Colonic mucosa (tissue), 4 donors: ENCODE measurements around the gene TNIP3. TPM values are rescaled to one million over a fixed set of nuclear protein-coding genes. Genes with fewer than 3 reads are reported as not detected.

Experiments
- DNase-seq: peaks from one replicate; pipeline ENCODE4 v3.0.0-alpha.2; 2020
- H3K27ac ChIP-seq: fragments of 200-600 bp; one replicate; pipeline ENCODE4 v1.8.0; 2021
- H3K27me3 ChIP-seq: fragments of 200-600 bp; one replicate; pipeline ENCODE4 v1.8.0; 2021
- H3K36me3 ChIP-seq: fragments of 200-600 bp; one replicate; pipeline ENCODE4 v1.8.0; 2021
- H3K4me1 ChIP-seq: fragments of 200-600 bp; one replicate; pipeline ENCODE4 v1.8.0; 2021; ENCODE audit warnings: mild to moderate bottlenecking
- H3K4me3 ChIP-seq: fragments of 200-600 bp; one replicate; pipeline ENCODE4 v1.8.0; 2021
- H3K9ac ChIP-seq, 2 donors: one replicate each; pipeline ENCODE4 v1.7.0; 2013; ENCODE audit warnings: control low read depth in 2 of 2, low read depth in 2 of 2, low read length in 2 of 2
- H3K9me3 ChIP-seq: fragments of 200-600 bp; one replicate; pipeline ENCODE4 v1.8.0; 2021
- intact Hi-C: fragments of 100-400 bp; cut with DNase I; formaldehyde crosslinking; loops from one replicate; pipeline ENCODE4 v1.14.1; 2022
- total RNA-seq, 2 donors: library from RNA; stranded (reverse); fragmentation: NEBNext Ultra II Directional in 1 of 2; extraction: Animal tissue kit (Norgen Biotek cat#: 25700) in 1 of 2; gene quantifications; one replicate each; pipeline ENCODE4 v1.2.1, GENCODE V29; 2021
- TF ChIP-seq, protein P1 (sequence below): fragments of 200-600 bp; IDR thresholded peaks from one replicate; pipeline ENCODE4 v1.8.0; 2022; ENCODE audit warnings: antibody characterized with exemption, mild to moderate bottlenecking
- donor health status: healthy.
- donor health status: DM: no; HTN: no; CAD: no.
- donor health status: DM: no; HTN: no; CAD: no.

Gene TNIP3
- total RNA-seq, 2 donors from 2014 or later = 0.40 to 1.2 TPM

DNA sequence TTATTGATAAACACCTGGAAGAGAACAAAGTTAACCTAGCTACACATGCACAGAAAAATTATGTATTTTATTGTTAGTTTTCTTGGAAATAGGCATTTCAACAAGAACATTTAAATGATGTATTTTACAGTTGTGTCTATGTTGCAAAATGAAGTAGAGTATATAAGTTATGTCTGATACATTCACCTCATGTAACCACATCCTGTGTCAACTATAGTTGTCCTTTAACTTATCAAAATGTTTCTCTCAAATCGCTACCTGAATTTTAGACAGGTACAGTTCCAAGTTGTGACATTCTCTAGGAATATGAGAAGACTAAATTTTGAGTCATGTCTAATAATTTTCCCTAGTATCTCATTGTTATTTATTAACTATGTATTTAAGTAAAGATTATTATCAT is 27.2 kb upstream of the TNIP3 start:
- intact Hi-C loops = loop anchor here (5.0 kb wide), 1 partner anchor 116 kb away; no protein-coding TSS in a partner anchor
- Histone ChIP-seq H3K9ac (no peak overlapping the region), H3K9me3 (no peaks in the 10 kb centered on the region), H3K4me3 (no peak overlapping the region), H3K36me3 (no peaks in the 10 kb centered on the region), H3K27ac (no peak overlapping the region), H3K27me3 (no peaks in the 10 kb centered on the region), H3K4me1 (no peaks in the 10 kb centered on the region)
- no peak for DNase-seq
- TF ChIP-seq, protein P1, sequence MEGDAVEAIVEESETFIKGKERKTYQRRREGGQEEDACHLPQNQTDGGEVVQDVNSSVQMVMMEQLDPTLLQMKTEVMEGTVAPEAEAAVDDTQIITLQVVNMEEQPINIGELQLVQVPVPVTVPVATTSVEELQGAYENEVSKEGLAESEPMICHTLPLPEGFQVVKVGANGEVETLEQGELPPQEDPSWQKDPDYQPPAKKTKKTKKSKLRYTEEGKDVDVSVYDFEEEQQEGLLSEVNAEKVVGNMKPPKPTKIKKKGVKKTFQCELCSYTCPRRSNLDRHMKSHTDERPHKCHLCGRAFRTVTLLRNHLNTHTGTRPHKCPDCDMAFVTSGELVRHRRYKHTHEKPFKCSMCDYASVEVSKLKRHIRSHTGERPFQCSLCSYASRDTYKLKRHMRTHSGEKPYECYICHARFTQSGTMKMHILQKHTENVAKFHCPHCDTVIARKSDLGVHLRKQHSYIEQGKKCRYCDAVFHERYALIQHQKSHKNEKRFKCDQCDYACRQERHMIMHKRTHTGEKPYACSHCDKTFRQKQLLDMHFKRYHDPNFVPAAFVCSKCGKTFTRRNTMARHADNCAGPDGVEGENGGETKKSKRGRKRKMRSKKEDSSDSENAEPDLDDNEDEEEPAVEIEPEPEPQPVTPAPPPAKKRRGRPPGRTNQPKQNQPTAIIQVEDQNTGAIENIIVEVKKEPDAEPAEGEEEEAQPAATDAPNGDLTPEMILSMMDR = no peak

DNA sequence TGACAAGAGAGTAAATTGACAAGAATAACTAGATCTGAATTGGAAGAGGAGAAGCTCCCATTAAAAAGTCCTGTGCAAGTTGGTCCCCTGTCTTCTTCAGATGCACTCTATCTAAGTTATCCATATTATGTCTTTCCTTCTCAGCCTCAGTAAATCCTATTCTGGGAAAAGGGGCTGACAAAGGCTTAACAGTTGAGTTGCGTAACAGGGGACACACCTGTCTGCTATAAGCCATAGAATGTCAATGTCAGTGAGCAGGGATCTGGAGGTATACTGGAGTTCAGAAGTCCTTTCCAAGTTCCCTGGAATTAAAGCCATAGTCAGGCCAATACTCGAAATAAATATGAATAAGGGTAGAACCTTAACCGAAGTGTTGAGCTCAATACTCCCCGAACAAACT is 26.3 kb upstream of the TNIP3 start:
- TF ChIP-seq, protein P1 = no peak
- no peak overlapping the region for H3K4me3 ChIP-seq
- H3K9me3 ChIP-seq = no peaks in the 10 kb centered on the region
- intact Hi-C loops = loop anchor here (5.0 kb wide), 1 partner anchor 117 kb away; no protein-coding TSS in a partner anchor
- H3K9ac ChIP-seq = no peak overlapping the region
- no peaks in the 10 kb centered on the region for H3K4me1 ChIP-seq
- DNase-seq = no peak
- H3K27me3 ChIP-seq = no peaks in the 10 kb centered on the region
- H3K36me3 ChIP-seq = no peaks in the 10 kb centered on the region
- H3K27ac ChIP-seq = no peak overlapping the region

DNA sequence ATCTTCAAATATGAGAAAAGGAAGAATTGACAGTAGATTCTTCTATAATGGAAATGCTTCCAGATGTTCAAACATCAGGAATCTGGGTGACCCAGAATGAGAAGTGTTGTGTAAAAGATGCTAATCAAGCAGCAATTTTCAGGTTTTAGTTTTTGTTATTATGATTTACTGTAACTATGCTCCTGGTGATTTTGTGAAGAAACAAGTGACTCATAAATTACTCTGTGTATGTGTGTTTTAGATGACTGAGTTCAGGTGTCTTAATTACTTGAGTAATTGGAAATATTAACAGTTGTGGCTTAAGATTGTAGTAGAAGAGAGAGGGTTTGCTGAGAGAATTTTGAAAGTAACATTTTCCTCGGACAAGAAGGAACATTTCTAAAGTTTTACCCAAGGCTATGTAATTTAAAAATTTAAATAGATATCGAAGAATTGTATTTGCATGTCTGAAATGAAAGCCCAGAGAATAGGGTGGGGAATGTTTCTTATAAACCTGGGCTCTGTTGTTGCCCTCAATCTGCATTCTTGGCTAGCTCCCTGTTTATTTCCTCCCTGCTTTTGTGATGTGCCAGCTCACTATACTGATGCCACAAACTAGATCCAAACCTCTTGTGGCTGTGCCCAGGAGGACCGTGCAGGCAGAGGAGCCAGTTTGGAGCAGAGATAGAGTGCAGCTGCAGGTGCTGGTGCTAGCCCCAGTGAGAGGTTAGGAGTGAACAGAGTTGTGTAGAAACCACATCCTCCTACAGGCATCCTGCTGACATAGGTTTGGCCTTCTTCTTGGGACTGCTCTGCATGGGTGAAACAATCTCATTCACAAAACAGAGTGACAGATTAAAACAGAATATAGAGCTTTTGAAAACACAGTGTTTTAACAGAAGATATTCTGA is 25.4 kb upstream of the TNIP3 start:
- H3K27ac ChIP-seq = no peak overlapping the region
- intact Hi-C loops = loop anchor here (5.0 kb wide), 1 partner anchor 118 kb away; no protein-coding TSS in a partner anchor

DNA sequence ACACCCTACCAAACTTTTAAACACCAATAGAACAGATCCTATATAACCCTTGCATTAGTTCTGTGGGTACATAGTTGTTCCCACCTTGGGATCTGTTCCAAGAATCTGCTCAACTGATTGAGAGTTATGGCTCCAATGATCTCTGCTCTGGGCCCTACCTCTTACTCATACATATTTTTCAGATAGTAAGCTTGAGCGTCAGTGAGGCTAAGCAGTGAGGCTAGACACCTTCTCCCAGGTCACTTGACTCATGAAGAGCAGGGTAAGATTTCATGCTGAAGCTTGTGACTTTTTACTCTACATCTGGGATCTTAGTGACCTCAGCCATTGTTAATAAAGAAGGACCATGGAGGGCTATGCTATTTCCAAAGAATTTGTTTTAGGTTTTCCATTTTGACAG is 23.1 kb upstream of the TNIP3 start:
- intact Hi-C loops = no loop called here
- DNase-seq = no peak
- no peak overlapping the region for H3K9ac ChIP-seq
- no peaks in the 10 kb centered on the region for H3K27me3 ChIP-seq
- no peak overlapping the region for H3K4me3 ChIP-seq
- no peak overlapping the region for H3K27ac ChIP-seq
- H3K9me3 ChIP-seq = no peaks in the 10 kb centered on the region
- TF ChIP-seq, protein P1 = no peak
- no peaks in the 10 kb centered on the region for H3K36me3 ChIP-seq
- no peaks in the 10 kb centered on the region for H3K4me1 ChIP-seq

More for the DNA sequence above, 25.4 kb upstream of the TNIP3 start:
- Histone ChIP-seq H3K4me1 (no peaks in the 10 kb centered on the region), H3K9me3 (no peaks in the 10 kb centered on the region), H3K36me3 (no peaks in the 10 kb centered on the region), H3K4me3 (no peak overlapping the region), H3K9ac (no peak overlapping the region), H3K27me3 (no peaks in the 10 kb centered on the region)
- DNase-seq = no peak
- TF ChIP-seq, protein P1 = no peak

DNA sequence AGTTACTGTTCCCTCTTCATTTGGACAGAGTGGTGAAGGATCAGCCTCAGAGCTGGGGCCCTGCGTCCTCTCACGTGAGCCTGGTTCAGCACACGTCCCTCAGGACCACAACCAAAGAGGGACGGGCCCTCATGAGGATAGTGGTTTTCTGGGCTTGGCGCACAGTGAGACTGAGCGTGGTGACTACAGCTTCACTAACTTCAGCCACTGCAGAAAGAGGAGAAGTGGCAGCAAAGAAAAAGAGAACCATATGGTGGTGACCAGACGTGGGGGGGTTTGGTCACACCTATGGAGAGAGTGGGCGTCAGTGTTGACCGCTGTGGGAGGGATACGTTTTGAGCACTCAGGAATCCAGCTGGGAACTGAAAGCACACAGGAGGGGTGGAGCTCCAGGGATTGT is 21.8 kb upstream of the TNIP3 start:
- intact Hi-C loops = no loop called here
- Histone ChIP-seq H3K27me3 (no peaks in the 10 kb centered on the region), H3K4me1 (no peaks in the 10 kb centered on the region), H3K36me3 (no peaks in the 10 kb centered on the region), H3K27ac (no peak overlapping the region), H3K9me3 (no peaks in the 10 kb centered on the region), H3K4me3 (no peak overlapping the region), H3K9ac (no peak overlapping the region)
- no peak for DNase-seq
- TF ChIP-seq, protein P1 = no peak
